H7 (cell line): ENCODE data around the gene ASXL2. TPM values are rescaled to one million over a fixed set of nuclear protein-coding genes. Genes with fewer than 3 reads are reported as not detected.

Experiments used
- DNase-seq: peaks from one replicate; pipeline ENCODE4 v3.0.0; 2012
- H3K27me3 ChIP-seq: 2 replicates; pipeline ENCODE4 v1.6.0; 2011; ENCODE audit warnings: mild to moderate bottlenecking, low read length; ENCODE audit not compliant: control insufficient read depth, insufficient read depth
- H3K36me3 ChIP-seq: replicated peaks from 2 replicates; pipeline ENCODE4 v1.5.1; 2011; ENCODE audit warnings: low read length; ENCODE audit not compliant: control insufficient read depth, insufficient read depth
- H3K4me3 ChIP-seq: 2 replicates; pipeline ENCODE4 v1.5.1; 2011; ENCODE audit warnings: low read depth, mild to moderate bottlenecking, control low read depth, low read length, moderate library complexity; ENCODE audit not compliant: insufficient read depth
- total RNA-seq: library from RNA; depleted of rRNA; stranded (reverse); fragments of >200 nt; shearing (Covaris generic); gene quantifications from 2 replicates; pipeline ENCODE4 v1.2.3, GENCODE V29; 2014; rRNA removed

ASXL2 gene
- total RNA-seq, 1 experiment from 2014 or later = 9.4 TPM

DNA sequence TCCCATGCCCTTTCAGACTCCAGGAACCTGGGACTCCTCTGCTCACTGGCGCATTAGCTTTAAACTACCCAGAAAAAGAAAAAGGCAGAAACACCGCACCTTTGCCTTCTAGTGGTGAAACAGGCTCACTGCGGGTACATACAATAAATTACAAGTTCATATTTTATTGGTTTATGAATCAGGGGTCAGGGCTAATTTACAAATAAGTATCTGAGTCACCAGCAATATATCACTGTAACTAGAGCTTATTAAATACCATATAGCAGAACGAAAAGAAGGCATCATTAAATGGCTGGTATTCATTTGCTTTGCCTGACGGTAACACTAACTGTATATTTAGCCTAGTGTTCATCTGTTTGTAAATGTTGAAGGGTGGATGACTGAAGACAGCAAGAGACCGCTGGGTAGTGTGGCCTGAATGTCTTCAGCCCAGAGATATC lies 178.0 kb downstream of the ASXL2 start:
- H3K36me3 ChIP-seq = no peaks in the 10 kb centered on the region
- no peaks in the 10 kb centered on the region for H3K27me3 ChIP-seq
- no peak overlapping the region for H3K4me3 ChIP-seq
- DNase-seq = peak; percentile 65

DNA sequence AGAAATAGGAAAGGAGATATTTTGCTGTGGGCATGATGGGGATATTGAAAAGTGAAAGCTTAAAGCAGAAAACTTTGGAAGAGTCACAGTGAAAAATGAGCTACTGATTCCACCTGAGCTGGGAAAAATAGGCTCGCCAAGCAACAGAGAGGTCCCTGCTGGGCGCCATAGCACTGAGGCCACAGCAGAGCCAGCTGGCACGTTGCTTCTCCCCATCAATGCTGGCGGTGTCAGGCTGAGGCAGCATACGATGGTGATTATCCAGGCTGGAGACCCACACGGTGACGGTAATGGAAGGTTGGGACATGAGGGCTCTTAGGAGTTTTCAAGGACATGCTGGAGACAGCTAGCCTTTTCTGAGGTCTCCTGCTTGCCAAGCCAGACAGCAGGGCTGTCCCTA lies 179.1 kb downstream of the ASXL2 start:
- no peak for DNase-seq
- Histone ChIP-seq H3K27me3 (no peaks in the 10 kb centered on the region), H3K4me3 (no peak overlapping the region), H3K36me3 (no peaks in the 10 kb centered on the region)

DNA sequence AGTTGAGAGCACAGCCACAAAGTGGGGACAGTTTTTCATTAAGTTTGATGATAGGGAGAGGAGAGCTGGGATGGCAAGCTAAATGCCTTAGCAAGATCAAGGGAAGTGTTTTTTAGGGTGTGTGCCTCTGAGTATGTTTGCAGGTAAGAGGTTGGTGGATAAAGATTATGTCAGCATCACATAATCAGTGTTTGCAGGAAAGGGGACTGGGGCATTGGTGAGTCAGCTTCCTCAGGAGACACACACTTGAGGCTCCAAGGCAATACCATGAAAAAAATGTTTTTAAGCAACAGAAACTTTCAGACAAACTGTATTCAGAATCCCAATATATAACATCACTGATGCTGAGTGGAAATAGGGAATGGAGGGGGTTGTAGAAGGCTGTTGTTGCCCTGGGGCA lies 179.5 kb downstream of the ASXL2 start:
- H3K4me3 ChIP-seq = no peak overlapping the region
- DNase-seq = no peak
- H3K36me3 ChIP-seq = no peaks in the 10 kb centered on the region
- no peaks in the 10 kb centered on the region for H3K27me3 ChIP-seq

GRCh38 chr2:25697559-25698341 lies 180.5 kb downstream of the ASXL2 start:
- peak; percentile 60 for DNase-seq
- Histone ChIP-seq H3K36me3 (no peaks in the 10 kb centered on the region), H3K4me3 (no peak overlapping the region), H3K27me3 (no peaks in the 10 kb centered on the region)

DNA sequence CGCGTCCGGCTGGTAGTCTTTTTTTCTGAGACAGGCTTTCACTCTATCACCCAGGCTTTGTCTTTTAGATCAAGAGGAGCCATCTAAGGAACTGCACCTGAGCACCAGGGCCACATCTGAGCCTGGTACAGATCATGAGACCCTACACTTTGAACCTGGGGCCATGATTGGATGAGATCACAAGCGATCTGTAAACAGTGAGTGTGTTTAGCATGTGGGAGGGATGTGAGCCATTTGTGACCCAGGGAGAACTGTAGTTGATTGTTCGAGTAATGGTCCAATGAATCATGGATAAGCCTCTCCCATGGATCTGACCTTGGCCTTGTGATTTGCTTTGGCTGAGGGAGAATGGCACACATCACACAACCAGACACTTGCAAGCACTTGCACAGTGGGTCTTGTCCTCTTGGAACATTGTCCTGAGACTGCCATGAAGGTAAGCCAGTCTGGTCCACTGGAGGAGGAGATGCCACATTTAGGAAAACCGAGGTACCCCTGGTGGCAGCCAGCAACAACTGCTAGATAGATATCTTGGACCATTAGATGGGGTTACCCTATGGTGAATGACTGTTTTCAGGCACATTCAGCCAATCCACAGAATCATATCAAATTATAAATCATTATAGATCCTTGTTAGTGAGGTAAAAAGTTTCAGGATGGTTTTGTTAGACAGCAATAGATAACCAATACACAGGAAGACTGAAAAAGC lies 185.4 kb downstream of the ASXL2 start:
- Histone ChIP-seq H3K36me3 (no peaks in the 10 kb centered on the region), H3K4me3 (no peak overlapping the region), H3K27me3 (no peaks in the 10 kb centered on the region)
- DNase-seq = peak; percentile 52

DNA sequence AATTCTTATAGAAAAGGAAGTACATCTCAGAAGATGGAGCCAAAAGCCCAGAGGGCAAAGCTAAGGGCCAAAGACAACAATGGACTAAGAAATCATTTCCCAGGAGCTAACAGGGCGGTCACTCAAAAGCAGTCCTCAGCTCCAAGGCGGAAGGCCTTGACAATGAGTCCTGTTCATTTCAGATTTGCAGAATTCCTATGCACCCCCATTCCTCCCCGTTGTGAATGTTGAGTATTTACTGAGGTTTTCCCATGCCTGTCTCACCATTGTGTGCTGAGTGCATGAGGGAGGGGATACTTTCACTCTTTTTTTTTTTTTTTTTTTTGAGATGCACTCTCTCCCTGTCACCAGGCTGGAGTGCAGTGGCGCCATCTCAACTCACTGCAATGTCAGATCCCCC lies 186.1 kb downstream of the ASXL2 start:
- no peaks in the 10 kb centered on the region for H3K36me3 ChIP-seq
- peak; percentile 32 for DNase-seq
- no peak overlapping the region for H3K4me3 ChIP-seq
- no peaks in the 10 kb centered on the region for H3K27me3 ChIP-seq

DNA sequence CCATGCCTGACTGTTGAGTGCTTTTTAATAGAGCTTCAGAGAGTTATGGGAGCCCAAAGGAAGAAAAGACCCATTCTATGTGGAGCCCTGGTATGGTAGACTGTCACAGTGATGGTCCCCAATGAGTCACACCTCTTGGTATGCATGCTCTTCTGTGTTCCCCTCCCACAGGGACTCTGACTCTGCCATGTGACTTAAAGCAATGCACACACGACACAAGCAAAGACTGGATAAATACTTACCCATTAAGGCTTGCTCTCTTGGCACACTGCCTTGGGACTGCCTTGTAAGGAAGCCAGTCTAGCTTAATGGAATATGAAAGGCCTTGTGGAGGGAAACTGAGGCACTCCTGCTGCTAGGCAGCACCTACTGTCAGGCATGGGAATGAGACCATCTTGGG lies 188.2 kb downstream of the ASXL2 start:
- Histone ChIP-seq H3K36me3 (no peaks in the 10 kb centered on the region), H3K4me3 (no peak overlapping the region), H3K27me3 (no peaks in the 10 kb centered on the region)
- DNase-seq = no peak

- no peaks in the 10 kb centered on the region for H3K36me3 ChIP-seq
- DNase-seq = no peak
- H3K4me3 ChIP-seq = no peak overlapping the region
- no peaks in the 10 kb centered on the region for H3K27me3 ChIP-seq
Measured at GRCh38 chr2:25688236-25688635, 190.1 kb downstream of the ASXL2 start.

DNA sequence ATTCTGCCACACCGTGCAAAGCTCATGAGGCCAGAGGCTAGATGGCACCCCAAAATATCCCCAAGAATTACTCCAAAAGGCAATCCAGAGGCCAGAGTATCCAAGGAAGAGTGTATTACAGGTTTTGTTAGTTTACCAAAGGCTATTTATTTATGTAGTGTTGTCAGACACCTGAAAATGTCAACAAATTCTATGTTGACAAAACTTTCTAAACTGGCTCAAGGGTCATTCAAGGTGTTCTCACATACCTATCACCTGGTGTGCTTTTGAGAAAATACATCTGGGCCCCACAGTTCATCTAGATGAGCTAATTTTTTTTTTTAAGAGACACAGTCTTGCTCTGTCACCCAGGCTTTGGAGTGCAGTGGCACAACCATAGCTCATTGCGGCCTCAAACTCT lies 192.5 kb downstream of the ASXL2 start:
- Histone ChIP-seq H3K36me3 (no peaks in the 10 kb centered on the region), H3K27me3 (no peaks in the 10 kb centered on the region), H3K4me3 (no peak overlapping the region)
- DNase-seq = no peak

DNA sequence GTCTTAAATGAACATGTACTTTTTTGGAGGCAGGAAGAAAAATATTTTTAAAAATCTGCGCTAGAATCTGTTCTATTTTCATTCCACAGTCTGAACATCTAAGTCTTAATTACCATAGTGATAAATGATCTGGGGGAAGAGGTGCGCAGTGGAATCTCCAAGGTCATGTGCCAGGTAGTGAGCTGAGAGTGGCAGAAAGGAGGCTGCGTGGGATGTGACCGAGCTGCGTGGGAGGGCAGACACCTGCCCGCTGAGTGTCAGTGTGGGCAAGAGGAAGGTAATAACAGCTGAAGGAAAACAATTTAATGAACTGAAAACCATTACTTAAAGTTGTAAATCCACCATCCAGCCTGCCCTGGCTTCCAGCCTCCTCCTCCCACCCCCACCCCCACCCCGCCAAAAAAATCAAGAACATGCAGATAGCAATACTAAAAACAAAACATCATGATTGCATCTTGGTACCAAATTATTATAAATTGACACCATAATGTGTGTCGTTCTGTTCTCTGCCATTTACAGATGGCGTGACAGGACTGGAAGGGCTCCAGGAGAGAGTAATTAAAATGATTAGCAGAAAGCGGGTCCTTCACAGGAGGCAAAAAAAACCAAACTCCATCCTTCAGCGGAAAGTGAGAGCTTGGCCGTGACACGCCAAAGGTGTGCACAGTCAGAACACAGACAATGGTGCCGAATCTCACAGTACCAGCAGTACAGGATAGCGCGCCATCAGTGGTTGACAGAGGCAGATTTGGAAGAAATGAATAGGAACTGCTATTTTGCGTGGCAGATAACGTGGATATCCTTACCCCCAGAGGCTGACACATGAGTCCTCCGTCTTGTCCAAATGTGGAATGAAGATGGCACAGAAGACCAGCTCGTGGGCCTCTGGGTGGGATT lies 193.5 kb downstream of the ASXL2 start:
- Histone ChIP-seq H3K27me3 (no peaks in the 10 kb centered on the region), H3K36me3 (no peaks in the 10 kb centered on the region), H3K4me3 (no peak overlapping the region)
- no peak for DNase-seq

Other genes with a start within 250 kb of the ASXL2 start
- gene DTNB, start 204.9 kb downstream of the ASXL2 start, total RNA-seq = 16.3 and 19.8 TPM in 2 replicates
- 24.7 and 27.5 TPM in 2 replicates for gene KIF3C, start 104.0 kb upstream of the ASXL2 start, total RNA-seq
- gene RAB10, start 155.6 kb upstream of the ASXL2 start, total RNA-seq = 92.6 and 101 TPM in 2 replicates